NB4 (cell line): Measurements from ENCODE around the gene PAM.

Experiments used
- CTCF ChIP-seq: IDR thresholded peaks from one replicate; pipeline ENCODE4 v1.5.1; 2012; ENCODE audit warnings: low read depth, low read length
- MAX ChIP-seq: IDR thresholded peaks from 2 replicates; pipeline ENCODE4 v1.6.1; 2011; ENCODE audit warnings: low read depth, low read length
- MYC ChIP-seq: IDR thresholded peaks from 2 replicates; pipeline ENCODE4 v1.6.1; 2011; ENCODE audit warnings: low read depth, low read length
- POLR2A ChIP-seq: IDR thresholded peaks from 2 replicates; pipeline ENCODE4 v1.6.1; 2011; ENCODE audit warnings: mild to moderate bottlenecking; ENCODE audit not compliant: insufficient read length; ENCODE audit errors: extremely low read depth

- TF ChIP-seq CTCF: no peak
- TF ChIP-seq POLR2A: no peak
- TF ChIP-seq MAX: no peak
- TF ChIP-seq MYC: no peak
Measured at GRCh38 chr5:102733534-102733933, 21.6 kb upstream of the PAM start.
